ENCODE data around the gene ATP2C2.

DNA sequence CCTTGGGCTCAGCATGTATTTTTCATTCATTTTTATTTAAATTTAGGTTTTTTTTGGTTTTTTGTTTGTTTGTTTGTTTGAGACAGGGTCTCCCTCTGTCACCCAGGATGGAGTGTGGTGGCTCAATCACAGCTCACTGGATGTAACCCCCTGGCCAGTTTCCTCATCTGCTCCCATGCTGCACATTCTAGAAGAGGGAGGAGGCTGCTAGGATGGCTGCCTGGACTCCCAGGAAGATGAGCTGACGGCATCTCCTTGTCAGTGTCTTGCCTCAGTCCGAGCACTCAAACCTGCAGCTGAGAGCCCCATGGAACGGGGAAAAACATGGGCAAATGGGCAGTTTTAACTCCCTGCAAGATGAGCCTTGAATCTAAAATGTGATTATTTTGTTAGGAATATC is 128.7 kb downstream of the ATP2C2 start:
- TF ChIP-seq, protein P1, sequence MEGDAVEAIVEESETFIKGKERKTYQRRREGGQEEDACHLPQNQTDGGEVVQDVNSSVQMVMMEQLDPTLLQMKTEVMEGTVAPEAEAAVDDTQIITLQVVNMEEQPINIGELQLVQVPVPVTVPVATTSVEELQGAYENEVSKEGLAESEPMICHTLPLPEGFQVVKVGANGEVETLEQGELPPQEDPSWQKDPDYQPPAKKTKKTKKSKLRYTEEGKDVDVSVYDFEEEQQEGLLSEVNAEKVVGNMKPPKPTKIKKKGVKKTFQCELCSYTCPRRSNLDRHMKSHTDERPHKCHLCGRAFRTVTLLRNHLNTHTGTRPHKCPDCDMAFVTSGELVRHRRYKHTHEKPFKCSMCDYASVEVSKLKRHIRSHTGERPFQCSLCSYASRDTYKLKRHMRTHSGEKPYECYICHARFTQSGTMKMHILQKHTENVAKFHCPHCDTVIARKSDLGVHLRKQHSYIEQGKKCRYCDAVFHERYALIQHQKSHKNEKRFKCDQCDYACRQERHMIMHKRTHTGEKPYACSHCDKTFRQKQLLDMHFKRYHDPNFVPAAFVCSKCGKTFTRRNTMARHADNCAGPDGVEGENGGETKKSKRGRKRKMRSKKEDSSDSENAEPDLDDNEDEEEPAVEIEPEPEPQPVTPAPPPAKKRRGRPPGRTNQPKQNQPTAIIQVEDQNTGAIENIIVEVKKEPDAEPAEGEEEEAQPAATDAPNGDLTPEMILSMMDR (conservative IDR thresholded peaks at IDR 0.05; ENCODE audit: low read depth, low read length), result no peak
- no peak for TF ChIP-seq EZH2 (IDR thresholded peaks at IDR 0.05; ENCODE audit: borderline replicate concordance, low read depth, low read length, poor library complexity, severe bottlenecking)
